CD4-positive, CD25-positive, alpha-beta regulatory T cell (primary cell): ENCODE data around the gene HIVEP3. TPM values are rescaled to one million over a fixed set of nuclear protein-coding genes. Genes with fewer than 3 reads are reported as not detected.

ENCODE experiments used
- ATAC-seq, 2 donors: fragments of 150-1000 bp; cut with Tn5 transposase; one replicate each; pipeline ENCODE4 v1.10.0; 2021; ENCODE audit warnings: low read depth in 2 of 2, moderate number of reproducible peaks in 2 of 2, moderate library complexity in 1 of 2
- DNase-seq, 3 donors: peaks; one replicate each; pipeline versions ENCODE4 v3.0.0 to v3.0.0-alpha.2; 2012 to 2022; ENCODE audit warnings: mixed read lengths in 1 of 3
- H3K27ac ChIP-seq: one replicate; pipeline ENCODE4 v1.7.0; 2013; ENCODE audit warnings: mild to moderate bottlenecking, low read length; ENCODE audit not compliant: insufficient read depth, poor library complexity, severe bottlenecking
- H3K27me3 ChIP-seq: one replicate; pipeline ENCODE4 v1.7.0; 2013; ENCODE audit warnings: low read length; ENCODE audit not compliant: control insufficient read depth, insufficient read depth
- H3K36me3 ChIP-seq: one replicate; pipeline ENCODE4 v1.7.0; 2013; ENCODE audit warnings: mild to moderate bottlenecking, low read length, moderate library complexity; ENCODE audit not compliant: control insufficient read depth, insufficient read depth
- H3K4me1 ChIP-seq: 2 replicates; pipeline ENCODE4 v1.7.0; 2013; ENCODE audit warnings: mild to moderate bottlenecking, low read length; ENCODE audit not compliant: insufficient read depth, control insufficient read depth, poor library complexity, severe bottlenecking
- H3K4me3 ChIP-seq: one replicate; pipeline ENCODE4 v1.7.0; 2013; ENCODE audit warnings: low read depth, mild to moderate bottlenecking, low read length, moderate library complexity
- H3K9me3 ChIP-seq, 2 experiments: 1 replicate in 1 of 2; 2 replicates in 1 of 2; pipeline ENCODE4 v1.7.0; 2013; ENCODE audit warnings: low read length in 2 of 2, mild to moderate bottlenecking in 1 of 2, moderate library complexity in 1 of 2; ENCODE audit not compliant: control insufficient read depth in 2 of 2
- H3K27ac Mint-ChIP-seq, 3 donors: one replicate each; pipeline ENCODE4 v1.8.0; 2020 to 2022; ENCODE audit warnings: mild to moderate bottlenecking in 3 of 3, mixed read lengths in 3 of 3, moderate library complexity in 2 of 3
- H3K27me3 Mint-ChIP-seq: one replicate; pipeline ENCODE4 v1.8.0; 2022; ENCODE audit warnings: mild to moderate bottlenecking, mixed read lengths
- H3K36me3 Mint-ChIP-seq: one replicate; pipeline ENCODE4 v1.8.0; 2020; ENCODE audit warnings: mixed read lengths
- H3K4me1 Mint-ChIP-seq, 4 donors: one replicate each; pipeline ENCODE4 v1.8.0; 2020 to 2022; ENCODE audit warnings: mixed read lengths in 4 of 4, mild to moderate bottlenecking in 1 of 4
- H3K4me3 Mint-ChIP-seq, 4 donors: one replicate each; pipeline ENCODE4 v1.8.0; 2020 to 2022; ENCODE audit warnings: mild to moderate bottlenecking in 4 of 4, mixed read lengths in 4 of 4, moderate library complexity in 3 of 4
- H3K9me3 Mint-ChIP-seq, 7 donors: one replicate each; pipeline ENCODE4 v1.8.0; 2020 to 2022; ENCODE audit warnings: mixed read lengths in 7 of 7, mild to moderate bottlenecking in 3 of 7, moderate library complexity in 2 of 7
- polyA plus RNA-seq, 4 donors: library from polyadenylated mRNA; unstranded; fragments of 300-500 nt; fragmentation: Illumina TruSeq; gene quantifications; one replicate each; pipeline ENCODE4 v1.2.3, GENCODE V29; 2021
- total RNA-seq: library from RNA; stranded (reverse); gene quantifications from one replicate; pipeline ENCODE4 v1.2.3, GENCODE V29; 2022

HIVEP3 gene
- total and polyA plus RNA-seq, 5 donors from 2014 or later: 3.9 to 17.2 (median 7.5) TPM

DNA sequence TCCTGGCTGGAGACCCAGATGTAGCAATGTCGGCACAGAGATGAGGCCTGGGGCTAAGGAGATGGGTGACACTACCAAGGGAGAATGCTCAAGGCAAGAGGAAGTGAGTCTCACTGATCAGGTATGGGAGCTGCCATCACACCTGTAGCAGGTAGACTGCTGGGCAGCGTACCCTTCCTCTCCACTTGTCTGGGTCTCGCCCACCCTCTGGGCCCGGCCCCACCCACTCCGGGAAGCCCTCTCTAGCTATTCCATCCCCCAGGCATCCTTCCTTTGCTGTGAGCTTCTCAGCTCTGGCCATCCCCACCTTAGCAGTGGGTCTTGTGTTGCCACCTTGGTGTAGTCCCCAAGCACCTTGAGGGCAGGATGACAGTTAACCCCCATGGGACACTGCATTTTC, 346.5 kb downstream of the HIVEP3 start:
- DNase-seq: no peak

DNA sequence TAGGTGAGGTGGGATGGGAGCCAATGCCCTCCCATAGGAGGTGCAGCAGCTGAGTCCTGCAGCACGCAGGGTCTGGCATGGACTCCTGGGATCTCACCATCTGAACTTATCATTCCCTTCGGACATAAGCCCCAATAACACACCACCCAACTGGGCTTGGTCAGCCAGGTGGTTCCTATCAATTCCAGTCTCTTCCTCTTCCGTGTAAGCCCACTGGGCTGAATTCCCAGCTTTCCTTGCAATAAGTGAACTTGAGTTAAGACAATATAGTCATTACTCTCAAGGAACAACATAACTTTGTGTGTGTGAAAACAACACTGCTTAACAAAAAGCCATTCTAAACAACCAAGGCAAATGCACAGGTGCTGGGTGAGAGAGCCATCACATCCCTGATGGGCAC, 347.7 kb downstream of the HIVEP3 start:
- Histone ChIP-seq H3K36me3 (peaks cover 2% of the 10 kb centered on the region), H3K4me1 (peaks cover 5% of the 10 kb centered on the region), H3K27me3 (no peaks in the 10 kb centered on the region), H3K27ac (no peak overlapping the region), H3K4me3 (no peak overlapping the region), H3K9me3 (no peaks in the 10 kb centered on the region)
- Mint-ChIP-seq H3K4me1 (peaks cover 0 to 11% (median 2%) of the 10 kb centered on the region in 4 donors), H3K4me3 (no peak overlapping the region), H3K27ac (no peak overlapping the region), H3K27me3 (no peaks in the 10 kb centered on the region), H3K9me3 (no peaks in the 10 kb centered on the region), H3K36me3 (peaks cover 36% of the 10 kb centered on the region)
- ATAC-seq (no peak), DNase-seq (no peak)

More for the DNA sequence above, 346.5 kb downstream of the HIVEP3 start:
- Mint-ChIP-seq H3K27ac (no peak overlapping the region), H3K27me3 (no peaks in the 10 kb centered on the region), H3K4me3 (no peak overlapping the region), H3K4me1 (peaks cover 0 to 11% (median 2%) of the 10 kb centered on the region in 4 donors), H3K9me3 (no peaks in the 10 kb centered on the region), H3K36me3 (peaks cover 26% of the 10 kb centered on the region)
- H3K27me3 ChIP-seq: no peaks in the 10 kb centered on the region
- peaks cover 2% of the 10 kb centered on the region for H3K36me3 ChIP-seq
- no peaks in the 10 kb centered on the region for H3K9me3 ChIP-seq
- peaks cover 5% of the 10 kb centered on the region for H3K4me1 ChIP-seq
- H3K4me3 ChIP-seq: no peak overlapping the region
- no peak for ATAC-seq
- no peak overlapping the region for H3K27ac ChIP-seq

GRCh38 chr1:41568204-41568603, 350.5 kb downstream of the HIVEP3 start:
- H3K27ac Mint-ChIP-seq: peak overlapping the region; percentile 34 to 73 (median 41)
- Histone ChIP-seq H3K4me3 (no peak overlapping the region), H3K27ac (no peak overlapping the region), H3K9me3 (no peaks in the 10 kb centered on the region), H3K27me3 (no peaks in the 10 kb centered on the region), H3K4me1 (no peaks in the 10 kb centered on the region), H3K36me3 (peaks cover 2% of the 10 kb centered on the region)
- no peaks in the 10 kb centered on the region for H3K9me3 Mint-ChIP-seq
- H3K36me3 Mint-ChIP-seq: peaks cover 50% of the 10 kb centered on the region
- H3K4me1 Mint-ChIP-seq: peaks cover 5 to 14% (median 12%) of the 10 kb centered on the region in 4 donors
- no peak overlapping the region for H3K4me3 Mint-ChIP-seq
- DNase-seq (no peak), ATAC-seq (no peak)
- no peaks in the 10 kb centered on the region for H3K27me3 Mint-ChIP-seq

GRCh38 chr1:41566969-41567368, 351.8 kb downstream of the HIVEP3 start:
- Mint-ChIP-seq H3K9me3 (no peaks in the 10 kb centered on the region), H3K36me3 (peaks cover 50% of the 10 kb centered on the region), H3K4me1 (peaks cover 5 to 14% (median 12%) of the 10 kb centered on the region in 4 donors), H3K27ac (peak overlapping the region in 2 of 3 donors; percentile 34 to 42), H3K4me3 (no peak overlapping the region), H3K27me3 (no peaks in the 10 kb centered on the region)
- Histone ChIP-seq H3K36me3 (no peaks in the 10 kb centered on the region), H3K9me3 (no peaks in the 10 kb centered on the region), H3K4me3 (no peak overlapping the region), H3K4me1 (no peaks in the 10 kb centered on the region), H3K27me3 (no peaks in the 10 kb centered on the region), H3K27ac (no peak overlapping the region)
- DNase-seq: no peak
- ATAC-seq: no peak

DNA sequence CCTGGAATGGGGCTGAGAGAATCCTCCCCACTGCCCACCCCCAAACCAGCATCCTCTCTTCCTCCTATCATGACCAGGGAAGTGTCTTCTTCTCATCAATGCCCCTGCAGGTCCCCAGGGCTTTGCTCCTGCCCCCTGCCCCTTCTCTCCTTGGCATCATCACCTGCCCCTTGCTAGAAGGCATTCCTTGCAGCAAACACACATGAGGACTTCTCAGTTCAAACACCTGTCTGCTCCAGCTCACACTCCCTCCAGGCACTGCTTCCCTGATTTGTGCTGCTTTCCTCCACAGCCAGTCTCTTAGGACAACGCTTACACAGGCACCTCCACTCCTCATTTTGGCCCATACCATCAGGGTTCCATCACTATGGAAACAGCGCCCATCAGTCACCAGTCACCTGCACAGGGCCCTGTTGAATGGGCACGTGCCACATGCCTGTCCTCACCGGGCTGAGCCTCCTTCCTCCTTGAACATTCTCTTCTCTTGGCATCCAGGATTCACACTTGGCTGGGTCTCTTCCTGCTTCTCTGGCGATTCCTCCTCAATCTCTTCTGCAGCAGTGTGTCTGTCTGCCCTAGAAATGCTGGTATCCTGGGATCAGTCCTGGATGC, 352.3 kb downstream of the HIVEP3 start:
- ATAC-seq: no peak
- no peak overlapping the region for H3K27ac ChIP-seq
- no peak overlapping the region for H3K4me3 ChIP-seq
- DNase-seq: no peak
- Mint-ChIP-seq H3K4me3 (no peak overlapping the region), H3K4me1 (peaks cover 7 to 14% (median 12%) of the 10 kb centered on the region in 4 donors), H3K9me3 (no peaks in the 10 kb centered on the region), H3K27me3 (no peaks in the 10 kb centered on the region), H3K36me3 (peaks cover 47% of the 10 kb centered on the region), H3K27ac (peak overlapping the region in 2 of 3 donors; percentile 3 to 42)
- no peaks in the 10 kb centered on the region for H3K4me1 ChIP-seq
- H3K9me3 ChIP-seq: no peaks in the 10 kb centered on the region
- H3K36me3 ChIP-seq: no peaks in the 10 kb centered on the region
- H3K27me3 ChIP-seq: no peaks in the 10 kb centered on the region

DNA sequence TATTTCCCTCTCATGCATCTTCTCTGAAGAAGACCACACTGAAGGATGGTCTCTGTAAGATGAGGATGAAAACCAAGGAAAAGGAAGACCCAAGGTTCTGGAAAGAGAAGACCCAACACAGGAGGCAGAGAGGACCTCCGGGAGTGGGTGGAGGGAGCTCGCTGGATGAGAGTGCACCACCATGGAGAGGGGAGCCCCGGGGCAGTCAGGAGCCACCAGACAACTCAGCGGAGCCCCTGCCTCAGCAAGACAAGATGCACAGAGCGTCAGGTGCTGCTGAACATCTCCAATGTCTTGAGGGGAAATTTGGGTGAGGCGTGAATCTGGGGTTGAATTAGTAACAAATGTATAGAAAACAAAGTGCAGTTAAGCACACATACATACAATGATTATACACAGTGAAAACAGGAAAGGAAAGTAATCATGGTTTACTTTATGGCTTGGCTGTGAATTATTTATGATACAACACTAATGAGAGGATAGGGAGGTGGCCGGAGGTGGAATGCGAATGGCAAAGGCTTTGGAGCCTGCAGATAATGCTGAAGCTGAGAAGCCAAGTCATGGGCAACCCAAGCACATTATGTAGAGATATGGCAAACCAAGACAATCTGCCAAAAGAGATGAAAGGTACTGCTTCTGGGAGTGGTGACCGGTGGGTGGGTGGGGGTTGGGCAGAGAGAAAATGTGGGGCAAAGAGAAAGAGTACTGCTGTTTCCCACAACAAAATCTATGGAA, 353.8 kb downstream of the HIVEP3 start:
- peak overlapping the region in 1 of 3 donors; percentile 90 for H3K27ac Mint-ChIP-seq

DNA sequence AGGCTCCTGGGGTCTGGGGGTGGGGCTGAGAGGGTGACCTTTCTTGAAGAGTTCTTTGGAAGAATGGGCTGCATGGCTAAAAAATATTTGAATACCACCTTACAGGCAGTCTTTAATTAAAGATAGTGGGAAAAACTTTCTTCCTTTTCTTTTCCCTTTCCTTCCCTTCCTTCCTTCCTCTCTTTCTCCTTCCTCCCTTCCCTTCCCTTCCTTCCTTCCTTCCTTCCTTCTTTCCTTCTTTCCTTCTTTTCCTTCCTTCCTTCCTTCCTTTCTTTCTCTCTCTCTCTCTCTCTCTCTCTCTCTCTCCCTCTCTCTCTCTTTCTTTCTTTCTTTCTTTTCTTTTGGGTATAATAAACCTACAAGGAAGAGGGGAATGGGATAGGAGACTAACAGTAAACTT, 356.4 kb downstream of the HIVEP3 start:
- DNase-seq (no peak), ATAC-seq (no peak)
- H3K9me3 Mint-ChIP-seq: no peaks in the 10 kb centered on the region
- Histone ChIP-seq H3K4me1 (no peaks in the 10 kb centered on the region), H3K27me3 (no peaks in the 10 kb centered on the region), H3K4me3 (no peak overlapping the region), H3K36me3 (no peaks in the 10 kb centered on the region), H3K27ac (no peak overlapping the region), H3K9me3 (no peaks in the 10 kb centered on the region)
- H3K27me3 Mint-ChIP-seq: no peaks in the 10 kb centered on the region
- H3K36me3 Mint-ChIP-seq: peaks cover 49% of the 10 kb centered on the region
- no peak overlapping the region for H3K4me3 Mint-ChIP-seq
- no peak overlapping the region for H3K27ac Mint-ChIP-seq
- peaks cover 7 to 14% (median 11%) of the 10 kb centered on the region in 4 donors for H3K4me1 Mint-ChIP-seq

More for the DNA sequence above, 353.8 kb downstream of the HIVEP3 start:
- Mint-ChIP-seq H3K9me3 (no peaks in the 10 kb centered on the region), H3K27me3 (no peaks in the 10 kb centered on the region), H3K4me3 (no peak overlapping the region), H3K4me1 (peaks cover 7 to 14% (median 12%) of the 10 kb centered on the region in 4 donors), H3K36me3 (peaks cover 53% of the 10 kb centered on the region)
- no peak overlapping the region for H3K27ac ChIP-seq
- no peaks in the 10 kb centered on the region for H3K36me3 ChIP-seq
- H3K27me3 ChIP-seq: no peaks in the 10 kb centered on the region
- H3K4me3 ChIP-seq: no peak overlapping the region
- DNase-seq: no peak
- no peaks in the 10 kb centered on the region for H3K4me1 ChIP-seq
- no peaks in the 10 kb centered on the region for H3K9me3 ChIP-seq
- ATAC-seq: no peak
